ENCODE measurements around the gene OLFML2B.
"Not testable (repeated sequence)": the region's sequence is repeated elsewhere in the genome, so short reads cannot be mapped to it uniquely, and the experiment has no call there.

OLFML2B gene

GRCh38 chr1:162035241-162035640 is 11.6 kb upstream of the OLFML2B start:
- DNase-seq (ENCODE audit: low read depth in 2 of 2), result no peak

- DNase-seq (ENCODE audit: low read depth in 2 of 2), result no peak
Observed at GRCh38 chr1:162033428-162033827, 9.8 kb upstream of the OLFML2B start.

DNA sequence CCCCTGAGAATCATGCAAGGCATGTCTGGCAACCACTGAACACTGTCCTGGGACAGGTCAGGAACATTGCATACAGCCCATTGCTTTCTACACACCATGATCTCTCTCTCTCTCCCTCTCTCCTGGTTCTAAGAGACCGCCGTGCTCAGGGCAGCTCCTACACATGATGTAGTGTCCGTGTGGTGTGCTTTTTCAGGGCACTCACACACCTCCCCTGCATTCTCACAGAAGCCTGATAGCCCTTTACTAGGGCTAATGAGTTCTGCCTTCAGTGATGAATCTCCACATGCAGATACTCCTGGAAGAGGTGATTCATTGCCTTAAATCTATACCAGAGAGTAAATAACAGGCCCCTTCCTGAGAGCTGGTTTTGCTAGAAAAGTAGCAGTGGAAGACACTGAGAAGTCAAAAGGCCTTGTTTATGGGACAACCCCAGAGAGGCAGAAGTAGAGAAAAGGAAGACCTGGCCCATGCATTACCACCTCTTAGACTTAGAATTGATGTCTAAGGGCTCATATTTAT is 7.2 kb upstream of the OLFML2B start:
- DNase-seq (ENCODE audit: low read depth in 2 of 2), result no peak

GRCh38 chr1:162029157-162029556 is 5.5 kb upstream of the OLFML2B start:
- no peak for DNase-seq (ENCODE audit: low read depth in 2 of 2)

- DNase-seq (ENCODE audit: low read depth in 2 of 2), result no peak
Observed at GRCh38 chr1:162028726-162029125, 5.1 kb upstream of the OLFML2B start.

- DNase-seq (ENCODE audit: low read depth in 2 of 2), result no peak
Observed at GRCh38 chr1:162026881-162027280, 3.2 kb upstream of the OLFML2B start.

GRCh38 chr1:162025541-162025940 is 1.9 kb upstream of the OLFML2B start:
- no peak for DNase-seq (ENCODE audit: low read depth in 2 of 2)

DNA sequence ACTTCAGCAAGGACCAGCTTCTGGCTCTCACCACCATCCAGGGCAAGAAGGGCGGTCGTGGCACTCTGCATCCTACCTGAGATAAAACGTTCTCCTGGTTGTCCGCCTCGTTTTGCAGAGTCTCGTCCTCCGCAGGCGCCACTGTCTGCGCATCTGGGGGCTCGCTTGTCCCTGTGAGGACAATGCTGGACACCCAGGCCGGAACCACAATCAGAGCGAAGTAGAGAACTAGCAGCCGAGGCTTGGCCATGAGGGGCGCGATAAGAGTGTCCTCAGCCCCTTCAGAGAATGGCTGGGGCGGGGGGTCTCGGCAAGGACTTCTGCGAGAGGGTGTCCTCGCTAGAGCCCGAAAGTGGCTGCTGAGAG is 505 bp downstream of the OLFML2B start:
- DNase-seq (ENCODE audit: low read depth in 2 of 2), result no peak

DNA sequence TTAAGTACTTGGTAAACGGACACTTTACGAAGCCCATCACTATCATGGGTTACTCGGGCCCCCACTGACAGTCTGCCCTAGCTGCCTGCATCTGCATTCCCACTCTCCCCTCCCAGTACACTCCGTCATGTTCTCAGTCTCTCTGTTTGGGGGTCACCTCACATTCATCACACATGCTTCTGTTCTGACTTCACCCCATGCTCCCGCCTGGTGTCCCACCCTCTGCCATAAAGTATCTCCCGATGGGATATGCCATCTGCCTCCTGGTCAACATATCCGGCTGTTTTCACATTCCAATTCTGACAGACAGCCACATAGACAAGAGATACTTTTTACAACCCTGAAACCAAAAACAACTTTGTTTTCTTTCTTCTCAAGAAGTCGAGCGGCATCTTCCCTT is 1.0 kb downstream of the OLFML2B start:
- no peak for DNase-seq (ENCODE audit: low read depth in 2 of 2)

DNA sequence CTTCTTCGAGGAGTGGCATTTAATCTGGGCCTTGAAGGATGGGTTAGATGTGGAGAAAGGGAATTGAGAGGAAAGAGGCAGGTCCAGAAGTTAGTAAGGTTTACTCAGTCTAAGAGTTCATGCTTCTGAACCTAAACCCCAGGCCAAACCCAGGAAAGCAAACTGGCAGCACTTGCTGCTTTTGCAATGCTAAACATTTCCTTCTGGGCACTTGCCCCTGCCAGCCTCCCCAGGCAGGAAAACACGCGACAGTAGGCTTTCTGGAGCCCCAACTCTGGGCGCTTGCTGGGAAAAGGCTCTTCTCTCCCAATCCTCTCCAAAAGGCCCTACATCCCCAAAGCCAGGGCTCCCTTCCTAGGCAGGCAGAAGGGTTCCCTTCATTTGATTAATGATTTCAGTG is 2.5 kb downstream of the OLFML2B start:
- no peak for DNase-seq (ENCODE audit: low read depth in 2 of 2)

- DNase-seq (ENCODE audit: low read depth in 2 of 2), result no peak
Observed at GRCh38 chr1:162020150-162020549, 3.5 kb downstream of the OLFML2B start.

- no peak for DNase-seq (ENCODE audit: low read depth in 2 of 2)
Observed at GRCh38 chr1:162019446-162019845, 4.2 kb downstream of the OLFML2B start.

DNA sequence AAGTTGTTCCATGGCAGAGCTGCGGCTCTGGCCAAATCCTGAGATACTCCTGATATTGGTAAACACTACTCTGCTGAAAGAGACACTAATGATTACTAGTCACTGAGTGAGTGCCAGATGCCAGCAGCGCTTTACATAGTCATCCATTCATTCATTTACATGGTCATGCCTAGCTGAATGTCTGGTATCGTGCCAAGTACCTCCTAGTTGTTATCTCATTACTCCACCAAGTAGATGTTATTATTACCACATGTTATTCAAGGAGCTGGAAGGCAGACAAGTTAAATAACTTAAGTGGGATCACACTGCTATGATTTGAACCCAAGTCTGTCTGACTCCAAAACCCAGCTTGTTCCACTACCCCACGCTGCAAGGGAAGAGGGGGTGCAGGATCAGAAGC is 4.7 kb downstream of the OLFML2B start:
- no peak for DNase-seq (ENCODE audit: low read depth in 2 of 2)

- DNase-seq (ENCODE audit: low read depth in 2 of 2), result no peak
Observed at GRCh38 chr1:162018418-162018817, 5.3 kb downstream of the OLFML2B start.

- not testable (repeated sequence) for DNase-seq (ENCODE audit: low read depth in 2 of 2)
Observed at GRCh38 chr1:162017791-162018190, 5.9 kb downstream of the OLFML2B start.

DNA sequence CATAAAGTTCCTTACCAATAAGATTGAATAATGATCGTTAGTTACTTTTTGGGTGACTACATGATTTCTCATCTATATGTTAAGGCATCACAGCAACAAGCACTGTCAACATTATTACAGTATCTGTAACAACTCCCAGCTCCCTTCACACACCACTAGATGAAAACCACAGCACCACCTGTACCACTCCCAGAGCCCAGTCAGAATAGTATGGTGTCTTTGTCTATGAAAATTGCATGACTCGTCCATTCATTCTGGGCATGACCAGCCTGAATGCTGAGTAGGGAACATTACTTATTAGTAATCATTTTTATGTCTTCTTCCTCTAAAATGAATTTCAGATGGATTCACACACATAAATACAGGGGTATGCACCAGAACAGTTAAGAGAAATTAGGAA is 7.0 kb downstream of the OLFML2B start:
- no peak for DNase-seq (ENCODE audit: low read depth in 2 of 2)

GRCh38 chr1:162015196-162015595 is 8.5 kb downstream of the OLFML2B start:
- DNase-seq (ENCODE audit: low read depth in 2 of 2), result no peak

- no peak for DNase-seq (ENCODE audit: low read depth in 2 of 2)
Observed at GRCh38 chr1:162014202-162014601, 9.5 kb downstream of the OLFML2B start.

DNA sequence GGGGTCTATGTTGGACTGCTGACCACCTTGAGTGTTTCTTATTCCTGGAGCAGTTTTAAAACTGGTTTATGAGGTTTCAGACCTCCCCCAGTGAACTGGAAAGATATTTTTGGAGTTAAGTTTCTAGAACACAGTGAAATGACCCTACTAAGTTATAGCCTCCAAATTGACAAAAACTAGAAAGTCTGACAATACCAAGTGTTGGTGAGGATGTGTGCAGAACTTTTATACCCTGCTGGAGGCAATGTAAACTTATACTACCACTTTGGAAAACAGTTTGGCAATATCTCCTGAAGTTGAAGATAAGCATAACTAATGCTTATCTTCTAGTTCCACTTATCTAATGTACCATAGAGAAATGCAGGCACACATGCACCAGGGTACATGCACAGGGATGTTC is 10.4 kb downstream of the OLFML2B start:
- DNase-seq (ENCODE audit: low read depth in 2 of 2), result no peak

DNA sequence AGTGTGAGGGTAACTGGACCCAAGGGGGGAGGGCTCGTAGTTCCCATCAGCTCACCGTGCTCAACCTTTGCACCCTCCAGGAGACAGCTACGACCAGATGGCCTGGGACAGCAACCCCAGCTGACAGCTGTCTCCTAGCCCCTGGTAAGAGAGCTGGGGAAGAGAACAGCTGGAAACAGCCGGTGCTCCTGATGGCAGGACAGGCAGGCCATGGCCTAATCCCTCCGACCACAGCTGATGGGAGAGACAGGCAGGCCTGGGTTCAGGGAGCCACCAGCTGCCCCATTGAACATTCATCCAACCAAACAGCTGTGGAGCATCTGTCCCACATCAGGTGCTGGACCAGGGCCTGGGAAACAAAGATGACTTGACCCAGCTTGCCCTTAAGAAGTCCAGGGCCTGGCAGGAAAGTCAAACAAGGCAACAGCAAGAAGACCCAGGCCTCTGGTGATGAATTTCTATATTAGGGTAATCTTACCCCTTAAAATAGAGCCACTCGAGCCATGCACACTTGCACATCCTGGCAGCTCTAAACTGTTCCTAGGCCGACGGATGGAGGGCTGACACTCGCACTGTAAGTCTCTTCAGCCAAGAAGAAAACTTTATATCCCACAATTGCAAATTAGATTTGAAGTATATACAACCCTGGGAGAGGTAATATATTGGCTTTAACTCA is 12.2 kb downstream of the OLFML2B start:
- no peak for DNase-seq (ENCODE audit: low read depth in 2 of 2)

- no peak for DNase-seq (ENCODE audit: low read depth in 2 of 2)
Observed at GRCh38 chr1:162010175-162010506, 13.5 kb downstream of the OLFML2B start.

DNA sequence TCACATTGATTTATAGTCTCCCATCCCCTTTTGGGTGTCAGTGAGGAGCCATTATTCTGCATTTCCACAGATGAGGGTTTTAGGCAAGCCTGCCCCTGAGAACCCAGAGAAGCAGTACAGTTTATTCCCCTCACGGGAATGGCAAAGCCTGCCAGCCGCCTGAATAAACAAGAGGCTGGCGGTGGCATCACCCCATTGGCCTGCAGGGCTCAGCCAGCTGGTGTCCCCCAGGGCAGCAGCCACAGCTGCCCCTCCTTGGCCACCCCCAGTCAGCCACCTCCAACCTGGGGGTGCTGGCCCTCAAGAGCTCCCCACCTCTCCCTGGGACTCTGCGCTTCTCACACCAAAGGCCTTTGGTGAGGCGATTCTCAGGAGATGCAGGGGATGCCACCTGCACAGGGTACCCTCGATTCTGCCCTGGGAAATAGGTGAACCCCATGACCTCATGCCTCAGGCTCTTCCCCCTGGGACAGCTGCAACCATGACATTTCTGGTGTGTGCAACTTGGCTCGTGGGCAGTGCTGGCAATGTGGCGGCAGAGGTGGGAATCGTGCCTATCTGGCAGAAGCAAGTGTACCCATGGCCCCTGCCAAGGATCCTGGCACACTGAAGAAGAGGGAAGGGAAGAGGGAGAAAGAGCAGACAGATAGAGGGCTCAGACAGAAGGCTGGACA is 14.0 kb downstream of the OLFML2B start:
- DNase-seq (ENCODE audit: low read depth in 2 of 2), result no peak

DNA sequence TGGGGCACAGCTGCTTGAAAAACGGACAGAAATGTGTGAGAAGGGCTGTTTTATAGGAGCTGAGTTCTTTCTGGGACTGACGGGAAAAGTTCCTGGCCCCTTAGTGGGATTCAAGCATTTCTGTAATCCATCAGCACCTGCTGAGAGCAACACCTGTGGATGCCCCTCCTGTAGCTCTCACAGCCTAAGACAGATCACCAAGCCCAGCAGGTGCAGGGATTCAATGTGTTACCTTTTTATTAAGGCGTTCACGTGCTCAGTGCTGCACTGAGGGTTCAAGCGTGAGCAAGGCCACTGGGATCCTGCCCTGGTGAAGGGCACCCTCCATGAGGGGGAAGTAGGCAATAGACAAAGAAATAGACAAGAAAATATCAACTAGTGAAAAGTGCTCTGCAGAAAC is 14.9 kb downstream of the OLFML2B start:
- no peak for DNase-seq (ENCODE audit: low read depth in 2 of 2)

DNA sequence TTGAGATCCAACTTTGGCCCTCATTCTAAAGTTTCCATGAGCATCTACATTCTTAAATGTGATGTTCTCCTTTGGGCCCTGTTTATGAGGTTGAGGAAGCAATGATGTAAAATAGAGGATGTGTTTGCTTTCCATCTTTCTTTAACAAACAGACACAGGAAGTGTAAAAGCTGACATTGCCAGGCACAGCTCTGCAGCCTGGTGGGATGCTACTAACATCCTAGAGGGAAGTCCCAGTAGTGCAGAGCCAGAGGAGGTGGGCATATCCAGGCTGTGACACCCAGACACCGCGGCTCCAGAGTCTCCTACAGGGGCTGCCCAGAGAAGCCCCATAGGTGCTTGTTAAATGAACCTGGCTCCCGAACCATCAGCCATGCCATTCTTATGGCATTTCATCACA is 16.2 kb downstream of the OLFML2B start:
- no peak for DNase-seq (ENCODE audit: low read depth in 2 of 2)

Data from stimulated activated CD4-positive, alpha-beta T cell treated with anti-CD3 and anti-CD28 coated beads, Interleukin-1b, Interleukin-23, amount 100 ng/mL, for 4 hours (primary cell).